ENCODE results near the gene TAS2R5.
"Not testable (repeated sequence)": the region's sequence is repeated elsewhere in the genome, so short reads cannot be mapped to it uniquely, and the experiment has no call there.

The TAS2R5 gene

GRCh38 chr7:141789917-141790316 lies at the start of gene TAS2R5:
TAS2R5 (plus strand) TSS chr7:141790217; CDS start chr7:141790362, 145 bp downstream.
- no peak for DNase-seq

GRCh38 chr7:141742229-141742628 lies 47.8 kb upstream of the TAS2R5 start:
- no peak for DNase-seq

GRCh38 chr7:141744131-141744530 lies 45.9 kb upstream of the TAS2R5 start:
- DNase-seq: no peak

GRCh38 chr7:141748396-141748795 lies 41.6 kb upstream of the TAS2R5 start:
- no peak for DNase-seq

GRCh38 chr7:141751904-141752303 lies 38.1 kb upstream of the TAS2R5 start:
- DNase-seq: not testable (repeated sequence)

GRCh38 chr7:141752634-141753033 lies 37.4 kb upstream of the TAS2R5 start:
- DNase-seq: no peak

GRCh38 chr7:141754939-141755338 lies 35.1 kb upstream of the TAS2R5 start:
- DNase-seq: peak; percentile 3

- DNase-seq: no peak
Measured at GRCh38 chr7:141763797-141764196, 26.2 kb upstream of the TAS2R5 start, which contains the start of gene TAS2R3. TAS2R3 (plus strand) TSS chr7:141764097; CDS start chr7:141764159, 62 bp downstream.

- DNase-seq: not testable (repeated sequence)
Measured at GRCh38 chr7:141770083-141770583, 19.9 kb upstream of the TAS2R5 start.

- DNase-seq: no peak
Measured at GRCh38 chr7:141776374-141776773, 13.6 kb upstream of the TAS2R5 start, which contains the start of gene TAS2R4. TAS2R4 (plus strand) TSS chr7:141776674; CDS start chr7:141778489, 1,815 bp downstream.

- DNase-seq: peak; percentile 1
Measured at GRCh38 chr7:141785706-141786552, 4.1 kb upstream of the TAS2R5 start.

GRCh38 chr7:141788296-141788695 lies 1.7 kb upstream of the TAS2R5 start:
- no peak for DNase-seq

- DNase-seq: no peak
Measured at GRCh38 chr7:141792526-141792925, 2.5 kb downstream of the TAS2R5 start.

GRCh38 chr7:141820067-141820466 lies 30.1 kb downstream of the TAS2R5 start:
- DNase-seq: no peak

- not testable (repeated sequence) for DNase-seq
Measured at GRCh38 chr7:141822432-141822831, 32.4 kb downstream of the TAS2R5 start.

GRCh38 chr7:141837683-141838082 lies 47.7 kb downstream of the TAS2R5 start:
- no peak for DNase-seq

GRCh38 chr7:141838581-141838980 lies 48.6 kb downstream of the TAS2R5 start:
- DNase-seq: no peak

GRCh38 chr7:141839256-141839655 lies 49.2 kb downstream of the TAS2R5 start:
- DNase-seq: no peak

GRCh38 chr7:141840708-141841107 lies 50.7 kb downstream of the TAS2R5 start:
- DNase-seq: no peak
